ENCODE results near the gene ADAMTS6.

ADAMTS6 gene

DNA sequence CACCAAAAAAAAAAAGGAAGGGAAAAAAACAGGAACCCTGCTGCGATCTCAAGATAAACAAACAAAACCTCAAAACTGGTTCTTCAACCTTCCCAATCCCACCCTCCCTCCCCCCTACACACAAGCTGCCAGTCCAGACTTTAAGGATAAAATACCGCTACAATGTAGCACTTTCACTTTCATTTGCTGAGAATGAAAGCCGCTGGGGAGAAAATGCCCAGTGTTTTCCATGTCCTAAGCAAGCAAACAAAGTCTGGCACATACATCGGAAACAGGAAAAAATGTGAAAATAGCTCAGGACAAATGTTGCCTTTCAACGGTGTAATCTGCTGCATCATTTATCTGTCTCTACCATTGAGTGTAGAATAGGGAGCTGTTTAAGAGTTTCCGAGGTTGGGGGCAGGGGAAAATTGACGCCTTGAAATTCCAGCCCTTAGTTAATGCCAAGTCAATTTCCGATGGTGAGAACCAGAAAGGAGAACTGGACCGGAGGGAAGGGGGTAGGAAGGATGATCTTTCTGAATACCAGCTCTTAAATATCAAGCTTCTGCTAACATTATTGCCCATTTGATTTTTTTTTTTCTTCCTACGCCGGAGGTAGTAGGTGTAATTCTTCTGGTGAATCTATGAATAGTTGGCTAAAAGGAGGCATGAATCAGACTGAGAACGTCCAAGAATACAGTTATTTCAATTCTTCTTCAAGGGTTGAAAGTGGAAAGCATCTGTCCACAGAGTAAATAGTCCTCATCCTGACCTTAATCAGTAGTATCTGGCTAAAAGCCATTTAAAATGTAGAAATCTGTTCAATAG is 1.2 kb upstream of the ADAMTS6 start:
- Histone ChIP-seq H2AFZ (ENCODE audit: insufficient read depth, low read length, poor library complexity) (no peak overlapping the region), H3K4ac (ENCODE audit: low read depth, low read length) (peak overlapping the region; percentile 53), H3K9me3 (ENCODE audit: insufficient read depth, low read depth, low read length) (peaks cover 2% of the 10 kb centered on the region), H3K23ac (ENCODE audit: low read length) (no peak overlapping the region), H3K27ac (ENCODE audit: low read depth, low read length) (peak overlapping the region; percentile 93), H2BK120ac (ENCODE audit: insufficient read depth, low read length, poor library complexity) (peak overlapping the region; percentile 82), H2BK5ac (ENCODE audit: low read depth, low read length, poor library complexity) (peak overlapping the region; percentile 91), H3K4me2 (ENCODE audit: low read length) (peak overlapping the region; percentile 94), H3K4me3 (ENCODE audit: low read depth, low read length) (no peak overlapping the region), H3K27me3 (ENCODE audit: insufficient read depth, low read length) (no peaks in the 10 kb centered on the region), H3K18ac (ENCODE audit: low read length) (peak overlapping the region; percentile 57), H2AK5ac (ENCODE audit: low read length) (peak overlapping the region; percentile 50), H4K8ac (ENCODE audit: low read depth, low read length) (peak overlapping the region; percentile 83), H3K4me1 (ENCODE audit: control insufficient read depth in 1 of 2, insufficient read depth in 2 of 2, low read length in 2 of 2) (peaks cover under 1 to 2% of the 10 kb centered on the region in 2 experiments), H4K91ac (ENCODE audit: low read depth, low read length) (peak overlapping the region; percentile 76), H3K9ac (ENCODE audit: low read length) (no peak overlapping the region), H3K36me3 (ENCODE audit: control insufficient read depth in 1 of 2, insufficient read depth in 2 of 2, low read length in 2 of 2) (no peaks in the 10 kb centered on the region), H2BK12ac (ENCODE audit: low read length) (peak overlapping the region; percentile 85), H3K79me1 (ENCODE audit: low read length) (peaks cover 15% of the 10 kb centered on the region), H3K14ac (ENCODE audit: low read length) (peak overlapping the region; percentile 80), H3K79me2 (ENCODE audit: control insufficient read depth, insufficient read depth, low read length, poor library complexity) (peaks cover 7% of the 10 kb centered on the region), H4K12ac (ENCODE audit: low read depth, low read length) (peak overlapping the region; percentile 39)
- no CpG with 5 or more reads among the region's 12 CpGs for WGBS (ENCODE audit: extremely low coverage, insufficient coverage, insufficient read length)
- DNase-seq: peak; percentile 25 to 67

DNA sequence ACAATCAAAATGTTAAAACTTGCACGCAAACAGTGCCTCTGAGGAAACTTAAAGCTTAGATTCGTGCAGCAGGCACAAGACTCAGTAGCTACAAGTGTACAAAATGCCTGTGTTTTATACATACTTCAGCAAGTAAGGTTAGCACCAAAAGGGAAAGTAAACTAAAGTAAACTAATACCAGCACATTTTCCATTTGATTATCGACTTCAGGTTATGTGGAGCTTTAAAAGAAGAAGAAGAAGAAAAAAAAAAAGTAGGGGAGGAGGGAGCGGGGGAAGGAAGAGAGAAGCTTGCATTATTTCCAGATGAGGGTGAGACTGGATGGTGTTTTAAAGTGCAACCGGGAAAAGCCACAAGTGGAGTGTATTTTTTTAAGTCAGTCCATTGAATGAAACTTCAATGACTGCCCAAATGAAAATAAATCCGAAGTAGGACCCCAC is 596 bp upstream of the ADAMTS6 start:
- no peak overlapping the region for H3K9ac ChIP-seq (ENCODE audit: low read length)
- peaks cover 7% of the 10 kb centered on the region for H3K79me2 ChIP-seq (ENCODE audit: control insufficient read depth, insufficient read depth, low read length, poor library complexity)
- no peak overlapping the region for H2BK12ac ChIP-seq (ENCODE audit: low read length)
- peak overlapping the region; percentile 46 for H2BK120ac ChIP-seq (ENCODE audit: insufficient read depth, low read length, poor library complexity)
- H3K23ac ChIP-seq (ENCODE audit: low read length): no peak overlapping the region
- H3K27ac ChIP-seq (ENCODE audit: low read depth, low read length): peak overlapping the region; percentile 92
- no peak overlapping the region for H3K4me3 ChIP-seq (ENCODE audit: low read depth, low read length)
- H3K18ac ChIP-seq (ENCODE audit: low read length): no peak overlapping the region
- no peaks in the 10 kb centered on the region for H3K36me3 ChIP-seq (ENCODE audit: control insufficient read depth in 1 of 2, insufficient read depth in 2 of 2, low read length in 2 of 2)
- DNase-seq: peak in 1 of 2 donors; percentile 55
- H2AFZ ChIP-seq (ENCODE audit: insufficient read depth, low read length, poor library complexity): no peak overlapping the region
- H3K9me3 ChIP-seq (ENCODE audit: insufficient read depth, low read depth, low read length): peaks cover 2% of the 10 kb centered on the region
- no peak overlapping the region for H2BK5ac ChIP-seq (ENCODE audit: low read depth, low read length, poor library complexity)
- H4K12ac ChIP-seq (ENCODE audit: low read depth, low read length): no peak overlapping the region
- H3K4me2 ChIP-seq (ENCODE audit: low read length): peak overlapping the region; percentile 94
- H2AK5ac ChIP-seq (ENCODE audit: low read length): no peak overlapping the region
- H3K14ac ChIP-seq (ENCODE audit: low read length): no peak overlapping the region
- no peak overlapping the region for H4K8ac ChIP-seq (ENCODE audit: low read depth, low read length)
- H3K79me1 ChIP-seq (ENCODE audit: low read length): peaks cover 15% of the 10 kb centered on the region
- H4K91ac ChIP-seq (ENCODE audit: low read depth, low read length): no peak overlapping the region
- H3K4me1 ChIP-seq (ENCODE audit: control insufficient read depth in 1 of 2, insufficient read depth in 2 of 2, low read length in 2 of 2): peaks cover 2% of the 10 kb centered on the region in 2 experiments
- no peaks in the 10 kb centered on the region for H3K27me3 ChIP-seq (ENCODE audit: insufficient read depth, low read length)
- WGBS (ENCODE audit: extremely low coverage, insufficient coverage, insufficient read length): no CpG with 5 or more reads among the region's 6 CpGs
- no peak overlapping the region for H3K4ac ChIP-seq (ENCODE audit: low read depth, low read length)

- H3K9me3 ChIP-seq (ENCODE audit: insufficient read depth, low read depth, low read length): peaks cover 2% of the 10 kb centered on the region
- peak overlapping the region; percentile 1 for H4K91ac ChIP-seq (ENCODE audit: low read depth, low read length)
- H3K4me3 ChIP-seq (ENCODE audit: low read depth, low read length): peak overlapping the region; percentile 57
- no peak overlapping the region for H2AFZ ChIP-seq (ENCODE audit: insufficient read depth, low read length, poor library complexity)
- H2BK5ac ChIP-seq (ENCODE audit: low read depth, low read length, poor library complexity): no peak overlapping the region
- H3K23ac ChIP-seq (ENCODE audit: low read length): no peak overlapping the region
- H3K27me3 ChIP-seq (ENCODE audit: insufficient read depth, low read length): no peaks in the 10 kb centered on the region
- H3K18ac ChIP-seq (ENCODE audit: low read length): no peak overlapping the region
- no peak overlapping the region for H2BK12ac ChIP-seq (ENCODE audit: low read length)
- WGBS (ENCODE audit: extremely low coverage, insufficient coverage, insufficient read length): no CpG with 5 or more reads among the region's 7 CpGs
- peaks cover 7% of the 10 kb centered on the region for H3K79me2 ChIP-seq (ENCODE audit: control insufficient read depth, insufficient read depth, low read length, poor library complexity)
- no peak overlapping the region for H4K8ac ChIP-seq (ENCODE audit: low read depth, low read length)
- H3K4me2 ChIP-seq (ENCODE audit: low read length): peak overlapping the region; percentile 94
- no peak overlapping the region for H3K4ac ChIP-seq (ENCODE audit: low read depth, low read length)
- H3K36me3 ChIP-seq (ENCODE audit: control insufficient read depth in 1 of 2, insufficient read depth in 2 of 2, low read length in 2 of 2): no peaks in the 10 kb centered on the region
- peaks cover 15% of the 10 kb centered on the region for H3K79me1 ChIP-seq (ENCODE audit: low read length)
- peak overlapping the region; percentile 92 for H3K27ac ChIP-seq (ENCODE audit: low read depth, low read length)
- H2BK120ac ChIP-seq (ENCODE audit: insufficient read depth, low read length, poor library complexity): peak overlapping the region; percentile 58
- no peak overlapping the region for H2AK5ac ChIP-seq (ENCODE audit: low read length)
- peaks cover 2 to 4% of the 10 kb centered on the region in 2 experiments for H3K4me1 ChIP-seq (ENCODE audit: control insufficient read depth in 1 of 2, insufficient read depth in 2 of 2, low read length in 2 of 2)
- DNase-seq: no peak
- H3K14ac ChIP-seq (ENCODE audit: low read length): no peak overlapping the region
- H3K9ac ChIP-seq (ENCODE audit: low read length): peak overlapping the region; percentile 86
- no peak overlapping the region for H4K12ac ChIP-seq (ENCODE audit: low read depth, low read length)
Measured at GRCh38 chr5:65481171-65481581, 544 bp downstream of the ADAMTS6 start.

DNA sequence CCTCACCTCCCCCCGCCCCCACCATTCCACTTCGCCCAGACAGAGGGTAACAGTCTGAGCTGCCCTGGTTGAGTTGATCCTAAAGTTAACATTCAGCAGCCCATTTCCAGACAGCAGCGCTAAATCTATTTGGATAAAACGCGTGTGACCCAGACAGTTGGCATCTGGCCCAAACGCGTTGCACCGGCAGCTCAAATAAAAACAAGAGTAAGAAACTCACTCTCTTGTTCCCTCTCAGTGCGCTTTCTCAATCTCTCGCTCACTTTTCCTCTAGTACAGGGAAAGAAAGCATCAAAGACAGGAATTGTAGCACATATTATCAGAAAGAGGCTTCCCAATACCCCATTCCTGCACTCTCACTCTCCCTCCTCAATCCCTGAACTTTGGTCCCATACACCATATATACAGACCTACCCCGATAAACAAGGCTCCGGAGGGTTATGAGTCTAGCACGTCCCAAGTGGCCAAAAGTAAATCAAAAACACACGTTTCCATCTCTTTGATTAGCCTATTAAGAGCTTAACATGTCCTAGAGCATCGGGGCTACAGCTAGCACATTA is 1.3 kb downstream of the ADAMTS6 start:
- Histone ChIP-seq H3K27ac (ENCODE audit: low read depth, low read length) (peak overlapping the region; percentile 73), H2BK120ac (ENCODE audit: insufficient read depth, low read length, poor library complexity) (peak overlapping the region; percentile 64), H3K23ac (ENCODE audit: low read length) (peak overlapping the region; percentile 31), H3K4me3 (ENCODE audit: low read depth, low read length) (peak overlapping the region; percentile 76), H3K79me2 (ENCODE audit: control insufficient read depth, insufficient read depth, low read length, poor library complexity) (peaks cover 7% of the 10 kb centered on the region), H3K9me3 (ENCODE audit: insufficient read depth, low read depth, low read length) (peaks cover 2% of the 10 kb centered on the region), H3K4ac (ENCODE audit: low read depth, low read length) (peak overlapping the region; percentile 77), H3K9ac (ENCODE audit: low read length) (peak overlapping the region; percentile 83), H4K12ac (ENCODE audit: low read depth, low read length) (no peak overlapping the region), H3K27me3 (ENCODE audit: insufficient read depth, low read length) (no peaks in the 10 kb centered on the region), H4K8ac (ENCODE audit: low read depth, low read length) (no peak overlapping the region), H2BK12ac (ENCODE audit: low read length) (peak overlapping the region; percentile 15), H4K91ac (ENCODE audit: low read depth, low read length) (peak overlapping the region; percentile 63), H2BK5ac (ENCODE audit: low read depth, low read length, poor library complexity) (peak overlapping the region; percentile 80), H3K4me1 (ENCODE audit: control insufficient read depth in 1 of 2, insufficient read depth in 2 of 2, low read length in 2 of 2) (peaks cover 2 to 6% of the 10 kb centered on the region in 2 experiments), H3K14ac (ENCODE audit: low read length) (peak overlapping the region; percentile 32), H3K36me3 (ENCODE audit: control insufficient read depth in 1 of 2, insufficient read depth in 2 of 2, low read length in 2 of 2) (no peaks in the 10 kb centered on the region), H2AK5ac (ENCODE audit: low read length) (no peak overlapping the region), H3K79me1 (ENCODE audit: low read length) (peaks cover 15% of the 10 kb centered on the region), H3K4me2 (ENCODE audit: low read length) (peak overlapping the region; percentile 86), H3K18ac (ENCODE audit: low read length) (peak overlapping the region; percentile 16), H2AFZ (ENCODE audit: insufficient read depth, low read length, poor library complexity) (no peak overlapping the region)
- peak in 1 of 2 donors; percentile 36 for DNase-seq
- WGBS (ENCODE audit: extremely low coverage, insufficient coverage, insufficient read length): no CpG with 5 or more reads among the region's 15 CpGs
